PC-3 (cell line): Measurements from ENCODE around the gene PLSCR3. TPM values are rescaled to one million over a fixed set of nuclear protein-coding genes. Genes with fewer than 3 reads are reported as not detected.

Experiments used
- ATAC-seq: fragments of 200-7000 bp; cut with Tn5 transposase; 2 replicates; pipeline ENCODE4 v1.9.1; 2020; ENCODE audit warnings: mild to moderate bottlenecking, moderate library complexity
- BruUV-seq: library from RNA; stranded (reverse); fragments of 400-500 nt; replicated peaks from 2 replicates; lab custom pipeline; 2021; lab: Mats Ljungman, UMichigan
- CTCF ChIA-PET: fragments of 300-600 bp; sonication (Branson Sonifier 250); formaldehyde crosslinking; loops from one replicate; lab custom pipeline; 2022; ENCODE audit warnings: antibody characterized with exemption; lab: Charles Lee
- POLR2A ChIA-PET: fragments of 300-600 bp; sonication (Branson Sonifier 250); formaldehyde crosslinking; loops from one replicate; lab custom pipeline; 2022; ENCODE audit warnings: antibody characterized with exemption; ENCODE audit not compliant: unreplicated experiment; lab: Charles Lee
- DNase-seq: peaks from one replicate; pipeline ENCODE4 v3.0.0-alpha.2; 2015
- H2AFZ ChIP-seq: fragments of 300-600 bp; sonication (generic); 2 replicates; pipeline ENCODE4 v1.6.0; 2016; ENCODE audit warnings: antibody characterized with exemption, low read length
- H3F3A ChIP-seq: fragments of 300-600 bp; sonication (generic); one replicate; pipeline ENCODE4 v1.6.0; 2017; ENCODE audit warnings: antibody characterized with exemption, low read length, control low read depth, mild to moderate bottlenecking; ENCODE audit not compliant: unreplicated experiment
- H3K27ac ChIP-seq: fragments of 300-600 bp; sonication (generic); 2 replicates; pipeline ENCODE4 v1.5.1; 2016; ENCODE audit warnings: mild to moderate bottlenecking, low read length
- H3K27me3 ChIP-seq: fragments of 300-600 bp; sonication (generic); 2 replicates; pipeline ENCODE4 v1.6.1; 2016; ENCODE audit warnings: low read length, mixed read lengths
- H3K36me3 ChIP-seq: fragments of 300-600 bp; sonication (generic); 2 replicates; pipeline ENCODE4 v1.6.1; 2016; ENCODE audit warnings: low read depth, mixed run types, low read length, mixed read lengths
- H3K4me1 ChIP-seq: fragments of 300-600 bp; sonication (generic); 2 replicates; pipeline ENCODE4 v1.5.1; 2016; ENCODE audit warnings: low read length; ENCODE audit not compliant: insufficient read depth
- H3K4me2 ChIP-seq: fragments of 300-600 bp; sonication (generic); 2 replicates; pipeline ENCODE4 v1.6.0; 2016; ENCODE audit warnings: low read length
- H3K4me3 ChIP-seq: fragments of 300-600 bp; sonication (generic); 2 replicates; pipeline ENCODE4 v1.5.1; 2016; ENCODE audit warnings: mild to moderate bottlenecking, low read length, mixed read lengths
- H3K79me2 ChIP-seq: fragments of 300-600 bp; sonication (generic); 2 replicates; pipeline ENCODE4 v1.6.1; 2017; ENCODE audit warnings: low read length, mixed read lengths
- H3K9ac ChIP-seq: fragments of 300-600 bp; sonication (generic); 2 replicates; pipeline ENCODE4 v1.6.0; 2016; ENCODE audit warnings: mild to moderate bottlenecking, low read length
- H3K9me2 ChIP-seq: fragments of 300-600 bp; sonication (generic); replicated peaks from 2 replicates; pipeline ENCODE4 v1.6.1; 2016; ENCODE audit warnings: mixed run types, low read length, mixed read lengths
- H3K9me3 ChIP-seq: fragments of 300-600 bp; sonication (generic); 2 replicates; pipeline ENCODE4 v1.6.1; 2016; ENCODE audit warnings: low read length, mixed read lengths
- H4K20me1 ChIP-seq: fragments of 300-600 bp; sonication (generic); 2 replicates; pipeline ENCODE4 v1.6.1; 2016; ENCODE audit warnings: low read length, mixed read lengths
- CTCF ChIP-seq: fragments of 300-600 bp; sonication (generic); conservative IDR thresholded peaks from 2 replicates; pipeline ENCODE4 v1.5.1; 2017; ENCODE audit warnings: antibody characterized with exemption, low read depth, mild to moderate bottlenecking, low read length
- EZH2 ChIP-seq: fragments of 300-600 bp; sonication (generic); IDR thresholded peaks from one replicate; pipeline ENCODE4 v1.6.1; 2017; ENCODE audit warnings: antibody characterized with exemption, mild to moderate bottlenecking, low read length; ENCODE audit not compliant: unreplicated experiment
- EZH2phosphoT487 ChIP-seq: fragments of 300-600 bp; sonication (generic); IDR thresholded peaks from 2 replicates; pipeline ENCODE4 v1.6.1; 2018; ENCODE audit warnings: mild to moderate bottlenecking, antibody characterized with exemption, low read length, borderline replicate concordance
- intact Hi-C: fragments of 100-400 bp; cut with micrococcal nuclease; formaldehyde crosslinking; loops from 2 replicates; pipeline ENCODE4 v1.9.0; 2023
- total RNA-seq: library from RNA; depleted of rRNA; stranded (reverse); fragments of >200 nt; gene quantifications from 2 replicates; pipeline ENCODE4 v1.2.3, GENCODE V29; 2014

PLSCR3 gene
- total RNA-seq, 1 experiment from 2014 or later = 62.7 TPM

- Histone ChIP-seq H3F3A (no peaks in the 10 kb centered on the region), H3K4me3 (no peak overlapping the region), H3K9me3 (no peaks in the 10 kb centered on the region), H3K4me2 (no peak overlapping the region), H2AFZ (no peak overlapping the region), H3K27ac (no peak overlapping the region), H3K36me3 (no peaks in the 10 kb centered on the region), H3K9ac (no peak overlapping the region), H3K27me3 (no peaks in the 10 kb centered on the region), H3K79me2 (no peaks in the 10 kb centered on the region), H3K4me1 (no peaks in the 10 kb centered on the region), H4K20me1 (no peaks in the 10 kb centered on the region), H3K9me2 (no peaks in the 10 kb centered on the region)
- TF ChIP-seq CTCF (no peak), EZH2 (no peak), EZH2phosphoT487 (no peak)
- intact Hi-C loops = no loop called here
- BruUV-seq = no TSS peak
- ChIA-PET CTCF (interaction anchor here (0.6 kb wide), 1 partner anchor 180 kb away, joined by 4 read pairs; no protein-coding TSS in a partner anchor), POLR2A (no interaction called here)
- ATAC-seq = no peak
- no peak for DNase-seq
These were observed 51.1 kb downstream of the PLSCR3 start for GRCh38 chr17:7343250-7343649.

- H3K36me3 ChIP-seq = no peaks in the 10 kb centered on the region
- no peaks in the 10 kb centered on the region for H3K4me1 ChIP-seq
- intact Hi-C loops = no loop called here
- H3K9me3 ChIP-seq = no peaks in the 10 kb centered on the region
- H3K9ac ChIP-seq = no peak overlapping the region
- H4K20me1 ChIP-seq = no peaks in the 10 kb centered on the region
- H3K9me2 ChIP-seq = no peaks in the 10 kb centered on the region
- no peaks in the 10 kb centered on the region for H3K79me2 ChIP-seq
- ChIA-PET CTCF (no interaction called here), POLR2A (interaction anchor here (0.6 kb wide), 1 partner anchor 283 kb away, joined by 3 read pairs; no protein-coding TSS in a partner anchor)
- no TSS peak for BruUV-seq
- DNase-seq (no peak), ATAC-seq (no peak)
- TF ChIP-seq EZH2 (no peak), CTCF (no peak), EZH2phosphoT487 (no peak)
- no peak overlapping the region for H3K27ac ChIP-seq
- H3K27me3 ChIP-seq = no peaks in the 10 kb centered on the region
- no peak overlapping the region for H3K4me3 ChIP-seq
- H3F3A ChIP-seq = no peaks in the 10 kb centered on the region
- H3K4me2 ChIP-seq = no peak overlapping the region
- no peak overlapping the region for H2AFZ ChIP-seq
These were observed 52.5 kb downstream of the PLSCR3 start for GRCh38 chr17:7341842-7342241.

- Histone ChIP-seq H4K20me1 (no peaks in the 10 kb centered on the region), H3K4me3 (no peak overlapping the region), H3F3A (no peaks in the 10 kb centered on the region), H3K36me3 (no peaks in the 10 kb centered on the region), H3K79me2 (no peaks in the 10 kb centered on the region), H3K27me3 (no peaks in the 10 kb centered on the region), H3K9ac (no peak overlapping the region), H3K9me2 (no peaks in the 10 kb centered on the region), H3K27ac (no peak overlapping the region), H3K4me2 (no peak overlapping the region), H3K4me1 (no peaks in the 10 kb centered on the region), H3K9me3 (no peaks in the 10 kb centered on the region), H2AFZ (no peak overlapping the region)
- ATAC-seq = no peak
- BruUV-seq = no TSS peak
- POLR2A ChIA-PET = no interaction called here
- peak; percentile 19 for DNase-seq
- intact Hi-C loops = no loop called here
- TF ChIP-seq EZH2phosphoT487 (no peak), CTCF (no peak), EZH2 (no peak)
- CTCF ChIA-PET = no interaction called here
These were observed 54.1 kb downstream of the PLSCR3 start for GRCh38 chr17:7340179-7340578.
